ENCODE results near the gene TM4SF18. TPM values are rescaled to one million over a fixed set of nuclear protein-coding genes. Genes with fewer than 3 reads are reported as not detected.
A peak's percentile ranks its signal among the peaks of the same experiment; 100 is the strongest.

Gene TM4SF18
- total RNA-seq, 2 experiments from 2014 or later: not detected

DNA sequence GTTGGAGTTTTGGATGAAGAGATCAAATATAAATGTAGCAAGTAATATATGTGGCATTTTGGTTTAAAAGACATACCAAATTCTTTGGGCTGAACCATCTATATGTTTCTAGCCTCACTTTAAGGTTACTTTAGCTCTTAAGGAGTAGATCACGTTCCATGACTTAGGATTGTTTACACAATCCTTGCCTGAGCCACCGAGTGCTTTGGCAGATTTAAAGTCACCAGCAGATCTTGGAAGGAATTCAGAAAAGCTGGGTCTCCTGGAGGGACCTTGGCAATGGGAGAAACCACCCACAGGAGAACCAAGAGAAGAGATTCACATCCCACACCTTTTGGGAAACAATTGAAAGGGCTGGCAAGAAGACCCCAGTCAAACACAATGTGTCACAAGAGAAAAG lies 54.5 kb downstream of the TM4SF18 start:
- Mint-ChIP-seq H3K9me3 (ENCODE audit: low read depth) (no peaks in the 10 kb centered on the region), H3K27ac (no peak overlapping the region), H3K4me1 (peaks cover 13% of the 10 kb centered on the region), H3K27me3 (peaks cover 3% of the 10 kb centered on the region), H3K36me3 (no peaks in the 10 kb centered on the region), H3K4me3 (no peak overlapping the region)
- DNase-seq (no peak), ATAC-seq (no peak)
- CTCF ChIA-PET: interaction anchor here (1.2 to 5.4 kb wide), 4 partner anchors 14 to 332 kb away, joined by 3 to 28 read pairs (median 7); no protein-coding TSS in a partner anchor

DNA sequence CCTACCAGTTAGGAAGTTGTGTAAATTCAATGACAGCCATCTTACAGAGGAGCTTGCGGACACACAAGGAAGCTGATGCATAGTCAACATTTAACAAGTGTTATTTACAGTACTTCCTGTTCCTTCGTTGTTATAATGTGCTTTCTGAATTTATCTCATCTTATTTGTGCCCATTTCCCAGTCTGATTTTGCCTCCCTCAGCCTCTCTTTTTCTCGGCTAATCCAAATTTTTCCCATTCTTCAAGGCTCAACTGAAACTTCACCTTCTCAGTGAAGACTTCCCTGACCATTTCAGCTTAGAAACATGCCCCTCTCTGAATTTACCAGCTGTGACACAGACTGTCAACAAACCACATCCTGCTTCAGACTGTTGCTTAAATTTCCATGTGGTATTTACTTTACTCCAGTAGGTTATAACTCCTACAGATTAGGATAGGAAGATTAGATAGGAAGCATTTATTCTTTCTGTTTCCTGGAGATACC lies 56.1 kb downstream of the TM4SF18 start:
- ATAC-seq: peak; percentile 79
- DNase-seq: peak; percentile 53
- peaks cover 3% of the 10 kb centered on the region for H3K27me3 Mint-ChIP-seq
- H3K27ac Mint-ChIP-seq: peak overlapping the region; percentile 93
- no peaks in the 10 kb centered on the region for H3K36me3 Mint-ChIP-seq
- H3K4me1 Mint-ChIP-seq: peaks cover 13% of the 10 kb centered on the region
- CTCF ChIA-PET: interaction anchor here (0.7 to 5.4 kb wide), 6 partner anchors 147 to 417 kb away, joined by 3 to 28 read pairs (median 5); no protein-coding TSS in a partner anchor
- peak overlapping the region; percentile 69 for H3K4me3 Mint-ChIP-seq
- no peaks in the 10 kb centered on the region for H3K9me3 Mint-ChIP-seq (ENCODE audit: low read depth)

DNA sequence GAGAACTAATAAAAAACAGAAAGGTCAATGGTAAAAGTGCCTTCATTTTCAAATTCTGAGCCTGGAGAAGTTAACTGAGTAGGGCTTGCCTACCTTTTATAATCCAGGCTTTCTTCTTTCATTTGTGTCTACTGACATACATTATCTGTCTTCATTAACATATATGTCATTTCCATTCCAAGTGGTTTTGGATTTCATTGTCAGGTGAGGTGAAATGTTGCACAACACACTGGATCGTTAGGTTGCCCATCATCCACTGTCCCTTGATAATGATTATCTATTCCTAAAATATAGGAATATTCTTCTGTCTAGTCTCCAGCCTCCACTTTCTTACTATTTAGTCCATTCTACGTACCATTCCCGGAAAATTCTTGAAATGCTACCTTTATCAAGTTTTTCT lies 56.8 kb downstream of the TM4SF18 start:
- ATAC-seq (no peak), DNase-seq (no peak)
- Mint-ChIP-seq H3K27me3 (peaks cover 3% of the 10 kb centered on the region), H3K4me3 (no peak overlapping the region), H3K4me1 (peaks cover 13% of the 10 kb centered on the region), H3K9me3 (ENCODE audit: low read depth) (no peaks in the 10 kb centered on the region), H3K36me3 (no peaks in the 10 kb centered on the region), H3K27ac (no peak overlapping the region)
- CTCF ChIA-PET: interaction anchor here (1.2 to 5.4 kb wide), 3 partner anchors 147 to 322 kb away, joined by 7 to 28 read pairs (median 9); no protein-coding TSS in a partner anchor

DNA sequence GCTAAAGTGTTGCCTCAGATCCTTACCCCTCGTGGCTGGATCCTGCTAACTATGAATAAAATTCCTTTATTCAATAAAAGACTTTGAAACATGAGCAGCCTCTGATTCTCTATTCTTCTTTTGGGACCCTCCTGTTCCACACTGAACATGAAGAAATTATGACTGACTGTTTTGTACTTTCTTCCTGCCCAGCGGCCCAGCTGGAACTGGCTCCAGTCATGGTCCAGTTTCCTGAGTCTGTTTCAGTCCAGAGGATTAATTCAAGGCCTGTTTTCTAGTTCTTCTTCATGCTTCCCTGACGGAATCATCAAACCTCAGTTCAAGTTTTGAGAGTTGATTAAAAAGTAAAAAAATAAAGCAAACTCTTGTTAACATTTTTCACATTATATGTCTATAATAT lies 59.2 kb downstream of the TM4SF18 start:
- H3K9me3 Mint-ChIP-seq (ENCODE audit: low read depth): no peaks in the 10 kb centered on the region
- peaks cover 3% of the 10 kb centered on the region for H3K27me3 Mint-ChIP-seq
- no peak overlapping the region for H3K4me3 Mint-ChIP-seq
- peaks cover 13% of the 10 kb centered on the region for H3K4me1 Mint-ChIP-seq
- CTCF ChIA-PET: interaction anchor here (1.0 to 5.9 kb wide), 9 partner anchors 19 to 323 kb away, joined by 3 to 113 read pairs (median 5); no protein-coding TSS in a partner anchor
- no peak for DNase-seq
- no peaks in the 10 kb centered on the region for H3K36me3 Mint-ChIP-seq
- H3K27ac Mint-ChIP-seq: no peak overlapping the region
- no peak for ATAC-seq

DNA sequence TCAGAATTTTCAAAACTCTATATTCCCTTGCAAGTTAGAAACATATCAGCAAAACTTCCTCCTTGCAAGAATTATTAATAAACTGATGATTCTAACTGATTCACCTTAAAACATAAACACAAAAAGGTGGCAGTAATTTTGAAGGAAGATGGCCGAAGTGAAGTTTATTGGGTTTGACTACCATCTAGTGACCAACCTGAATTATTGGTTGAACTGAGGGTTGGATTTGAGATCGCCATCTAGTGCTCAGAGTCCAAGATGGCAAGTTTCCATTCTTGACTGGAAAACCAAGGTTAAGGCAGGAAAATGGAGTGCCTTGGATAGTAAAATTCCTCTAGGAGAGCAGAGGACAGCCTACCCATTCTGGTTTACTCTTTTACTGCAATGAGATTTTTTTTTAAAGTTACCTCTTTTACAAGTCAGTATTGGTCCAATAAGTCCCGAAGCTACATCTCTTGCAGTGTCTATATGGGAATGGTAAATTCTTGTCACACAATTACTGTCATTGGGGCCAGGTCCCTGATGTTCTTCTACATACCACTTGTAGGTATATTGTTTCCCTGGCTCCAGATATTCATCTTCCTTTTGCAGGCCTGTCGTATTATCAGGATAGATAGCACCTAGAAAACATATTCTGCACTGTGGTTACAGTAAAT lies 60.2 kb downstream of the TM4SF18 start:
- peaks cover 3% of the 10 kb centered on the region for H3K27me3 Mint-ChIP-seq
- H3K27ac Mint-ChIP-seq: no peak overlapping the region
- H3K9me3 Mint-ChIP-seq (ENCODE audit: low read depth): no peaks in the 10 kb centered on the region
- no peak overlapping the region for H3K4me3 Mint-ChIP-seq
- DNase-seq: peak; percentile 47
- peaks cover 13% of the 10 kb centered on the region for H3K4me1 Mint-ChIP-seq
- H3K36me3 Mint-ChIP-seq: no peaks in the 10 kb centered on the region
- CTCF ChIA-PET: interaction anchor here (0.8 to 5.9 kb wide), 14 partner anchors 20 to 322 kb away, joined by 3 to 113 read pairs (median 4); no protein-coding TSS in a partner anchor
- peak; percentile 81 for ATAC-seq

DNA sequence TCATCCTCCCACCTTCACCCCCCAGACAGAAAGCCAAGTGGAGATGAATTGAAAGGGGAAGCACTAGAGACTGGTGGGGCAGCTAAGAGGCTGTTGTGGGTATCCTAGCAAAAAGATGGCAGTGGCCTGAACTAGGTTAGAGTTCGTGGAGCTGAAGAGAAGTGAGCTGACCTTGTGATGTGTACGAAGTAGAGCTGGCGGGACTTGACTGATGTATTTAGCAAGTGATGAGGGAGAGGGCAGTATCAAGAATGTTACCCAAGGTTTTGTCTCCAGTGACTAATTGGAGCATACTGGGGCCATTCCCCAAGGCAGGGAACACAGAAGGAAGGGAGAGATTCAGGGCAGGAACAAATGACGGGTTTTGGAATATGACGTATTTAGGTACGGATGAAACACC lies 61.8 kb downstream of the TM4SF18 start:
- no peak for DNase-seq
- H3K27ac Mint-ChIP-seq: no peak overlapping the region
- H3K4me1 Mint-ChIP-seq: peaks cover 1% of the 10 kb centered on the region
- H3K9me3 Mint-ChIP-seq (ENCODE audit: low read depth): no peaks in the 10 kb centered on the region
- ATAC-seq: no peak
- CTCF ChIA-PET: interaction anchor here (1.2 to 5.9 kb wide), 4 partner anchors 15 to 316 kb away, joined by 3 to 113 read pairs (median 40); no protein-coding TSS in a partner anchor
- H3K4me3 Mint-ChIP-seq: no peak overlapping the region
- H3K36me3 Mint-ChIP-seq: no peaks in the 10 kb centered on the region
- peaks cover 3% of the 10 kb centered on the region for H3K27me3 Mint-ChIP-seq

DNA sequence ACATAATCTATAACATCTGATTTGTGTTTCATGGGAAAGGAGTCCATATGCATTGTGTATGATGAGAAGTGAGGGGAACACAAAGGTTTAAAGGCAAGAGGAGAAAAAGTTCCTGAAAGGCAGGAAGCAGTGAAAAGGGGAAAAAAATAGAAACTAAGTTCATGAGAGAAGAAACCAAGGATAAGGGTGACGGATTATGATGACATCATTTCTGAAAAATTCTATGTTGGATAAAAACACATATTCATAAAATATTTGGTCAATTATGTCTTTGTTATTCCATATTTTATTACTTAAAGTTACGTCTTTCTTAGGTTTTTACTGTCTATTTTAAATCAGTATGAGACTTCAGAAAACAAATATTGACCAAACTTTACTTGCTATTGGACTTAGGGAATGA lies 63.3 kb downstream of the TM4SF18 start:
- no peak for ATAC-seq
- DNase-seq: no peak
- Mint-ChIP-seq H3K9me3 (ENCODE audit: low read depth) (no peaks in the 10 kb centered on the region), H3K27me3 (no peaks in the 10 kb centered on the region), H3K36me3 (no peaks in the 10 kb centered on the region), H3K4me1 (no peaks in the 10 kb centered on the region), H3K27ac (no peak overlapping the region), H3K4me3 (no peak overlapping the region)
- CTCF ChIA-PET: no interaction called here

DNA sequence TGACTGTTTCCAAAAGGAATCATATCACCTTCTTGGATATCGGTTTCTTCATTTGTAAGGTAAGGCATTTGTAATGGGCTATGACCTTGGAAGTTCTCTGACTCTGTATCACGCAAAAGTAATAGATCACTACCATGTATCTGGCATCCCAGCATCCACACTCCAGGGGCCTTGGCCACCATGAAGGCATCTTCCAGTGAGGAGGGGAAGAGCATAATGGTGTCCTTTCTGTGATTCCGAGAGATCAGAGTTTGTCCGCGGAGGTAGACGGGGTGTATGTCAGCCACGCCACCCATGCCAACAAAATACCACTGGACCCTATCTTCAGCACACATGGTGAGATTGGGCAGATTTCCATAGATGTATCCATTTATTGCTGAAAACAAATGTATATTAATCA lies 63.7 kb downstream of the TM4SF18 start:
- no peaks in the 10 kb centered on the region for H3K4me1 Mint-ChIP-seq
- no peaks in the 10 kb centered on the region for H3K36me3 Mint-ChIP-seq
- no peak overlapping the region for H3K27ac Mint-ChIP-seq
- DNase-seq: no peak
- CTCF ChIA-PET: no interaction called here
- H3K9me3 Mint-ChIP-seq (ENCODE audit: low read depth): no peaks in the 10 kb centered on the region
- no peak for ATAC-seq
- H3K27me3 Mint-ChIP-seq: no peaks in the 10 kb centered on the region
- no peak overlapping the region for H3K4me3 Mint-ChIP-seq

Other genes starting within 250 kb of the TM4SF18 start
- 10 to 100 TPM; 31.3 to 37.7 TPM for gene HLTF, start 247.1 kb downstream of the TM4SF18 start, total RNA-seq
- 10 to 100 TPM; 32.5 to 36.0 TPM for gene HPS3, start 204.0 kb downstream of the TM4SF18 start, total RNA-seq
- not detected for gene CP, start 111.8 kb downstream of the TM4SF18 start, total RNA-seq
- not detected for gene TM4SF1, start 44.0 kb upstream of the TM4SF18 start, total RNA-seq
- gene TM4SF4, start 141.1 kb upstream of the TM4SF18 start, total RNA-seq: not detected